GM18505 (cell line): ENCODE results near the gene PALD1.
A peak's percentile ranks its signal among the peaks of the same experiment; 100 is the strongest.
"Not testable (repeated sequence)": the region's sequence is repeated elsewhere in the genome, so short reads cannot be mapped to it uniquely, and the experiment has no call there.

Source experiments
- ATAC-seq: cut with Tn5 transposase; IDR thresholded peaks from one replicate; pipeline ENCODE4 v1.9.1; 2021; ENCODE audit not compliant: unreplicated experiment
- POLR2A ChIP-seq: IDR thresholded peaks from 4 replicates; pipeline ENCODE4 v1.6.1; 2011; ENCODE audit warnings: borderline replicate concordance; ENCODE audit not compliant: insufficient read depth, insufficient read length; ENCODE audit errors: extremely low read depth

PALD1 gene

DNA sequence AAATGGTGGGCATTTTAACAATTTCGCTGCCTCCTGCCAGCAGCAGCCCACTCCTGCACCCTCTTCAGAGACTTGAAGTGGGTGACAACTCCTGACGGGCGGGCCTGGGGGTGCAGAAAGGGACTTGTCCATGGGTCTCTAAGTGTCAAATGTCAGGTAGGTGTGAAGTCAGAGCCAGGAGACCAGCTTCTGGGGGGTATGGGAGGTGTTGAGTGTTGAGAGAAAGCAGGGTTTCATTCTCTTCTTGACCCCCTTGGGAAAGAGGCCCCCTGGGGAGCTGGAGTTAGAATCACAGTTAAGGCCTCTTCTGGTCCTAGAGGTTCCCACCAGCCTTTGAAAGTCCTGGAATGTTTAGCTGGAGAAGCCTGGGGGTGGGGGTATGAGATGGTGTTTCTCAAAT, 11.6 kb upstream of the PALD1 start:
- TF ChIP-seq POLR2A = no peak
- no peak for ATAC-seq

GRCh38 chr10:70472799-70473454, 5.6 kb upstream of the PALD1 start:
- no peak for TF ChIP-seq POLR2A
- ATAC-seq = no peak

DNA sequence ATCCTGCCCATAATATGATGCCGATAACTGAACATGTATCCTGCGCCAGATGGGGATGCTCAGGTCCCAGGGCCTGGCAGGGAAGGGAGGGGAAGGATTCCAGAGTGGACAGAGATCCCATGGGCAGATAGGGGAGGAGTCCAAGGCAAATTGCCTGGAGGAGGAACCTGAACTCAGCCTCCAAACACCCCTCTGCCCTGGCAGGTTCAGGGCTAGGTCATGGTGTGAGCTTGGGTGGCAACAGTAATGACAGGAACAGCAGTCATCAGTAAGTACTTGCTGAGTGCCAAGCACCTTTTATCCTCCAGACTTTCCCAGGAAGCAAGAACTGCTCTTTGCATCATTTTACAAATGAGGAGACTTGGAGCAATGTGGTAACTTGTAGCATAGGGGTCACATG, 3.8 kb upstream of the PALD1 start:
- ATAC-seq = no peak
- TF ChIP-seq POLR2A = no peak

- no peak for ATAC-seq
- no peak for TF ChIP-seq POLR2A
Observed at GRCh38 chr10:70475661-70476060, 2.9 kb upstream of the PALD1 start.

- no peak for ATAC-seq
- TF ChIP-seq POLR2A = no peak
Observed at GRCh38 chr10:70476249-70477035, 2.1 kb upstream of the PALD1 start.

DNA sequence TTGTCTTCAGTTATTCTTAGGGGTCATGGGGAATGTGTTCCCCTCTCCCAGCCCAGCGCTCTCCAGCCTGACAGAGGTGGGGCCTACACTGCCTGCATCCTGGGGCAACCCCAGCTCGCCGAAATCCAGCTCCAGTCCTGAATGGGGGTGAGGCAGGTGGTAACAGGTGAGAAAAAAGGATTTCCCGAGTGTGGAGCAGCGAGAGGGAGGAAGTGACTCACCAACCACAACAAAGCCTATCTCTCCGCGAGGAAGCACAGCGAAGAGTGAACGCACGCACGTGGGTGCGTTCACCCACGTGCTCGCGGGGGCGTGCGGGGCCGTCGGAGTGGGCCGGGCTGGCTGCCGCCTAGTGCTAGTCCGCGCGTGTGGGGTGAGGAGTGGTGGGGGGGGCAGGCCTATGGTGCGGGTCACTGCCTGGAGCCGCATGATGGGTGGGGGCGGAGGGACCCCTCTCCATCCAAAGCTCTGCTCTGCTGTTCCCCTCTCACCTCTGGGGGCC, 855 bp upstream of the PALD1 start:
- peak; percentile 35 for ATAC-seq
- TF ChIP-seq POLR2A = no peak

GRCh38 chr10:70479165-70479581, 606 bp downstream of the PALD1 start:
- no peak for TF ChIP-seq POLR2A

DNA sequence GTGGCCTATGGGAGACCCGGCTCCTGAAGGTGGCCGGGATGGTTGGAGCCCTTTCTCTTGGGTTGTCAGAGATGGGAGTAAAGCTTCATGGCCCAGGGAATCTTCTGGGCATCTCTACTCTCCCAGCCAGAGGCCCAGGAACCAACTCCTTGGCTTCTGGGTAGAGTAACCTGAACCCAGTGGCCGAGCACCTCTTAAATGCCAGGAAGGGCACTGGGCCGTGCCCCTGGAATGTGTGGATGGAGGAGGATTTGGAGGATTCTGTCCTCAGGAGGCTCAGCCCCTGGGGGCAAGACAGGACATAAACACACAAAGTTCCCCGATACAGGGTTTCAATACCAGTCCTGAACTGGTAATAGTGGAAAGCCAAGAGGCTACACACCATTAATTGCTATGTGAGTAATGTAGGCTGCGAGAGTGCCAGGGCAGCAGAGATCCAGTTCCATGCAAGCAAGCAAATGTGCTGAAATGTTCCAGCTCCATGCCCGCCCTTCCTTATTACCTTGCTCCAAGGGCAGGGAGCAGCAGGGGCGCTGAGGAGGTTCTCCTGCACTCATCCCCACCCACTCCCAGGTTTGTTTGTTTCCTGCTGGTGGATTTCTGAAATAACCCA, 1.2 kb downstream of the PALD1 start:
- no peak for ATAC-seq
- no peak for TF ChIP-seq POLR2A

More at GRCh38 chr10:70479165-70479581, 606 bp downstream of the PALD1 start:
- ATAC-seq = no peak

GRCh38 chr10:70480239-70480861, 1.8 kb downstream of the PALD1 start:
- TF ChIP-seq POLR2A = no peak

GRCh38 chr10:70481105-70481504, 2.5 kb downstream of the PALD1 start:
- TF ChIP-seq POLR2A = no peak
- ATAC-seq = no peak

More at GRCh38 chr10:70480239-70480861, 1.8 kb downstream of the PALD1 start:
- ATAC-seq = no peak

GRCh38 chr10:70481831-70482530, 3.4 kb downstream of the PALD1 start:
- ATAC-seq = no peak
- no peak for TF ChIP-seq POLR2A

DNA sequence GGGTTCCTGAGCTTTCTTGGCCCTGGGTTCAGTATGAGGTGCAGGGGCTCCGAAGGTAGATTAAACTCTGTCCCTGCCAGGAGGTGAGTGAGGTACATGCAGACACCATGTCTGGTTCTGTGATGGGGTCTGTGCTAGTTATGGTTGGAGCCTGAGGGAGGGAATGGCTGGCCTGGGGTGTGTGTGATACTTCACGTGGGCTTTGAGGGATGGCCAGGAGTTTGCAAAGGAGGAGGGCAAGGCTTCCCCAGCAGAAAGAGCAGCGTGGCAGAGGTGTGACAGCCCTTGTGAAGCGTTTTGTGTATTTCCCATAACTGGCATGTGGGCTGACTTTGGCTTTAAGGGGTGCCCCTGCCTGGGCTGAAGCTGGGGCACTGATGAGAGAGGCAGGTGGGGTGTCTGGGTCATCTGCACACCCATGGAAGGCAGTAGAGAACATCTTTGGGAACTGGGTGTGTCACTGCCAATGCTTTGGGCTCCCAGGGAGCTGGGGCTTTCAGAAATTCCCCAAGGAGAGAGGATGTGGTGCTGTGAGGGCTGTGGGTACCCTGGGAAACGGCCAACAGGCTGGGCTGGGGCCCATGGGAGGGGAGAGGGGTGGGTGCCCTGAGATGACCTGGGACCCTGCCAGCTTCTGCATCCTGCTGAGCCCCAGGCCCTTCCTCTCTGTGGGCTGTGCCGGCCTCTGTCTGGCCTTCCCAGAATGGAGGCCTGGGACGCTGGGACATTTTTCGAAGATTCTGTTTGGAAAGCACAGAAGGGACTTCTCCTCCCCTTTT, 4.6 kb downstream of the PALD1 start:
- ATAC-seq = no peak
- no peak for TF ChIP-seq POLR2A

GRCh38 chr10:70483872-70484271, 5.3 kb downstream of the PALD1 start:
- not testable (repeated sequence) for ATAC-seq
